HepG2 (cell line): ENCODE results near the gene SERPINB6. TPM values are rescaled to one million over a fixed set of nuclear protein-coding genes. Genes with fewer than 3 reads are reported as not detected.
"Not testable (repeated sequence)": the region's sequence is repeated elsewhere in the genome, so short reads cannot be mapped to it uniquely, and the experiment has no call there.

ENCODE experiments used
- ATAC-seq: fragments of 200-7000 bp; cut with Tn5 transposase; 3 replicates; pipeline ENCODE4 v1.9.1; 2020; ENCODE audit warnings: mild to moderate bottlenecking, moderate library complexity
- BruUV-seq: library from RNA; stranded (reverse); fragments of 400-500 nt; replicated peaks from 2 replicates; lab custom pipeline; 2021; lab: Mats Ljungman, UMichigan
- CTCF ChIA-PET: fragments of 300-600 bp; formaldehyde crosslinking; extraction: SDS; loops from one replicate; lab custom pipeline; 2021; ENCODE audit warnings: low total read pairs, inconsistent platforms, low intra/inter-chr PET ratio; lab: Yijun Ruan, JAX
- POLR2A ChIA-PET: fragments of 350-600 bp; sonication (Branson Sonifier 250); formaldehyde crosslinking; loops from one replicate; lab custom pipeline; 2020; ENCODE audit warnings: antibody characterized with exemption, inconsistent platforms; lab: Yijun Ruan, JAX
- DNase-seq: peaks from one replicate; pipeline ENCODE4 v3.0.0-alpha.2; 2015; ENCODE audit warnings: low spot score
- FAIRE-seq: peaks from 3 replicates; lab custom pipeline; 2011; peaks lifted over from hg19 to GRCh38; lab: Jason Lieb, UNC
- H2AFZ ChIP-seq: one replicate; pipeline ENCODE4 v1.6.1; 2011; ENCODE audit warnings: low read length, inconsistent platforms
- H3K27ac ChIP-seq: fragments of 300-600 bp; 3 replicates; pipeline ENCODE4 v1.8.0; 2011; ENCODE audit warnings: mixed run types, mild to moderate bottlenecking, mixed read lengths, low read length, inconsistent platforms; ENCODE audit not compliant: insufficient read depth; ENCODE audit errors: extremely low read length
- H3K27me3 ChIP-seq, 2 experiments: fragments of 200-600 bp in 1 of 2; 2 replicates in 1 of 2; 3 replicates in 1 of 2; pipeline versions ENCODE4 v1.6.0 to v1.8.0; 2011; ENCODE audit warnings: low read length in 2 of 2, mild to moderate bottlenecking in 2 of 2, moderate library complexity in 2 of 2, inconsistent platforms in 1 of 2; ENCODE audit not compliant: insufficient read depth in 2 of 2, control insufficient read depth in 1 of 2
- H3K36me3 ChIP-seq, 2 experiments: fragments of 200-600 bp in 1 of 2; replicated peaks in 1 of 2; 2 replicates in 1 of 2; 3 replicates in 1 of 2; pipeline versions ENCODE4 v1.5.1 to v1.8.0; 2011; ENCODE audit warnings: low read length in 2 of 2, inconsistent platforms in 1 of 2; ENCODE audit not compliant: insufficient read depth in 2 of 2, control insufficient read depth in 1 of 2
- H3K4me1 ChIP-seq: 2 replicates; pipeline ENCODE4 v1.5.1; 2012; ENCODE audit warnings: low read length, inconsistent platforms; ENCODE audit not compliant: insufficient read depth
- H3K4me2 ChIP-seq: 2 replicates; pipeline ENCODE4 v1.6.0; 2011; ENCODE audit warnings: low read depth, low read length, inconsistent platforms
- H3K4me3 ChIP-seq, 3 experiments: fragments of 200-600 bp in 1 of 3; sonication (generic), shearing (Covaris generic) in 1 of 3; replicated peaks in 1 of 3; 2 replicates each; pipeline ENCODE4 v1.5.1; 2011 to 2016; ENCODE audit warnings: low read length in 3 of 3, inconsistent platforms in 2 of 3, low read depth in 2 of 3, mild to moderate bottlenecking in 2 of 3, control low read depth in 1 of 3, mixed read lengths in 1 of 3; ENCODE audit not compliant: insufficient read depth in 1 of 3
- H3K79me2 ChIP-seq: one replicate; pipeline ENCODE4 v1.6.1; 2011; ENCODE audit warnings: low read length, inconsistent platforms; ENCODE audit not compliant: insufficient read depth
- H3K9ac ChIP-seq: 2 replicates; pipeline ENCODE4 v1.6.0; 2011; ENCODE audit warnings: mild to moderate bottlenecking, low read depth, low read length, inconsistent platforms; ENCODE audit not compliant: insufficient read depth
- H3K9me3 ChIP-seq: 2 replicates; pipeline ENCODE4 v1.5.1; 2012; ENCODE audit warnings: mild to moderate bottlenecking, low read length
- H4K20me1 ChIP-seq: 2 replicates; pipeline ENCODE4 v1.6.0; 2011; ENCODE audit warnings: inconsistent platforms, mild to moderate bottlenecking, low read length, moderate library complexity; ENCODE audit not compliant: insufficient read depth
- RBAK ChIP-seq: sonication (generic); formaldehyde crosslinking; IDR thresholded peaks from 2 replicates; pipeline ENCODE4 v1.5.1; 2020; ENCODE audit warnings: mild to moderate bottlenecking, missing genetic modification reagents
- ZNF121 ChIP-seq: sonication (generic); formaldehyde crosslinking; IDR thresholded peaks from 2 replicates; pipeline ENCODE4 v1.5.0; 2020; ENCODE audit warnings: mild to moderate bottlenecking, missing genetic modification reagents
- WGBS: methylation state at CpG from one replicate; pipeline ENCODE4 v1.1.6; 2017; ENCODE audit warnings: low lambda C conversion rate; 5-methylcytosine and 5-hydroxymethylcytosine counted together
- in situ Hi-C: cut with HindIII; loops from 2 replicates; pipeline ENCODE4 v1.10.0; 2017; ENCODE audit warnings: low pct_unique_long_range_greater_than_20kb; ENCODE audit not compliant: extremely low pct_ligation_motif_present
- intact Hi-C: fragments of 100-400 bp; cut with micrococcal nuclease; formaldehyde crosslinking; loops from one replicate; pipeline ENCODE4 v1.10.0; 2022; ENCODE audit not compliant: unreplicated experiment
- polyA plus RNA-seq, 8 experiments: library from polyadenylated mRNA; depleted of rRNA in 3 of 8; stranded (reverse) in 7 of 8; unstranded in 1 of 8; fragments of >200 nt; fragmentation: Illumina TruSeq in 4 of 8; extraction: Trizol in 4 of 8; gene quantifications; 2 replicates each; pipeline versions ENCODE4 v1.2.1 to v1.2.3, GENCODE V29; 2011 to 2016; ENCODE audit warnings: low read depth in 4 of 8, missing spikeins in 1 of 8, mixed read lengths in 1 of 8; ENCODE audit not compliant: insufficient read depth in 1 of 8
- total RNA-seq, 5 experiments: library from RNA; depleted of rRNA; stranded (reverse); fragments of >200 nt; fragmentation: Illumina TruSeq; extraction: Trizol; gene quantifications; 2 replicates each; pipeline ENCODE4 v1.2.3, GENCODE V29; 2016; ENCODE audit warnings: low read depth in 1 of 5
- TF ChIP-seq, protein P1 (sequence below): sonication (generic); formaldehyde crosslinking; IDR thresholded peaks from 2 replicates; pipeline ENCODE4 v1.8.0; 2022; ENCODE audit warnings: missing genetic modification reagents, mild to moderate bottlenecking, borderline replicate concordance

The SERPINB6 gene
- total and polyA plus RNA-seq, 2 of the 13 experiments (the other 11 are each of a cell fraction or from before 2014, with no cell fraction given): 38.2 to 61.3 TPM

DNA sequence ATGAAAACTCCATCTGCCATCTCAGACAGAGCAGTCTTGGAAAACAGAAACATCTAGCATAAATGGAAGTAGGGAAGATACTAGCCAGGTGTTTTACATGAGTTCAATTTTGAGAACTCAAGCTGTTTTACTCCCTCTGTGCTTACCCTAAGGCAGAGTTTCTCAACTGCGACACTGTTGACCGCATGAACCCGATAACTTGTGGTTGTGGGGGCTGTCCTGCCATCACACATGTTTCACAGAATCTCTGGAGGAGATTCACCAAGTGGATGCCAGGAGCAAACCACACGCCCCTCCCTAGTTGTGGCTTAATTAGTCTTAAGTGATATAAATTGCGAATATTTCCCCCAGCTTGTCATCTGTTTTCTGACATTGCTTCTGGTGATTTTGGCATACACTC, 2.3 kb upstream of the SERPINB6 start (continued):
- no peak for TF ChIP-seq ZNF121
- TF ChIP-seq, protein P1, sequence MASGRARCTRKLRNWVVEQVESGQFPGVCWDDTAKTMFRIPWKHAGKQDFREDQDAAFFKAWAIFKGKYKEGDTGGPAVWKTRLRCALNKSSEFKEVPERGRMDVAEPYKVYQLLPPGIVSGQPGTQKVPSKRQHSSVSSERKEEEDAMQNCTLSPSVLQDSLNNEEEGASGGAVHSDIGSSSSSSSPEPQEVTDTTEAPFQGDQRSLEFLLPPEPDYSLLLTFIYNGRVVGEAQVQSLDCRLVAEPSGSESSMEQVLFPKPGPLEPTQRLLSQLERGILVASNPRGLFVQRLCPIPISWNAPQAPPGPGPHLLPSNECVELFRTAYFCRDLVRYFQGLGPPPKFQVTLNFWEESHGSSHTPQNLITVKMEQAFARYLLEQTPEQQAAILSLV: no peak
- no peak for TF ChIP-seq RBAK (CRISPR knock-in tag)

DNA sequence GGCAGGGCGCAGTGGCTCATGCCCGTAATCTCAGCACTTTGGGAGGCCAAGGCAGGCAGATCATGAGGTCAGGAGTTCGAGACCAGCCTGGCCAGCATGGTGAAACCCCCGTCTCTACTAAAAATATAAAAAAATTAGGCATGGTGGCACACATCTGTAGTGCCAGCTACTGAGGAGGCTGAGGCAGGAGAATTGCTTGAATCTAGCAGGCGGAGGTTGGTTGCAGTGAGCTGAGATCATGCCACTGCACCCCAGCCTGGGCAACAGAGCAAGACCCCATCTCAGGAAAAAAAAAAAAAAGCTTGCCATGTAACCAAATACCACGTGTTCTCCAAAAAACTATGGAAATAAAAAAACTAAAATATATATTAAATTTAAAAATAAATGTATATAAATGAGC, 1.8 kb upstream of the SERPINB6 start:
- H3K79me2 ChIP-seq, CTCF ChIA-PET, FAIRE-seq, intact Hi-C loops, DNase-seq, H3K4me2 ChIP-seq, H3K9me3 ChIP-seq, H3K27me3 ChIP-seq, H3K4me3 ChIP-seq, H3K9ac ChIP-seq, ATAC-seq, H2AFZ ChIP-seq, in situ Hi-C loops, H4K20me1 ChIP-seq, H3K27ac ChIP-seq, H3K36me3 ChIP-seq, BruUV-seq: not testable (repeated sequence)
- peaks cover 58% of the 10 kb centered on the region for H3K4me1 ChIP-seq
- TF ChIP-seq ZNF121: peak; percentile 45; the same call in 1 of the 2 replicates
- WGBS: 85% methylated on average over 6 of the region's 6 CpGs
- POLR2A ChIA-PET: interaction anchor here (2.6 kb wide), 1 partner anchor 15 kb away, joined by 11 read pairs; no protein-coding TSS in a partner anchor

DNA sequence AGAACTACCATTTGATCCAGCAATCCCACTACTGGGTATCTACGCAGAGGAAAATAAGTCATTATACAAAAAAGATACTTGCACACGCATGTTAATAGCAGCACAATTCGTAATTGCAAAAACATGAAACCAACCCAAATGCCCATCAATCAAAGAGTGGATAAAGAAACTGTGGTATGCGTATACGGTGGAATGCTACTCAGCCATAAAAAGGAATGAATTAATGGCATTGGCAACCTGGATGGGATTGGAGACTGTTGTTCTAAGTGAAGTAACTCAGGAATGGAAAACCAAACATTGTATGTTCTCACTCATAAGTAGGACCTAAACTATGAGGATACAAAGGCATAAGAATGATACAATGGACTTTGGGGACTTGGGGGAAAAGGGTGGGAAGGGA, 1.3 kb upstream of the SERPINB6 start:
- H3K9me3 ChIP-seq, in situ Hi-C loops, BruUV-seq, H3K4me2 ChIP-seq, H2AFZ ChIP-seq, ATAC-seq, H3K27ac ChIP-seq, FAIRE-seq, H4K20me1 ChIP-seq, H3K4me3 ChIP-seq, CTCF ChIA-PET, intact Hi-C loops, H3K79me2 ChIP-seq, H3K27me3 ChIP-seq, H3K9ac ChIP-seq, DNase-seq, H3K36me3 ChIP-seq: not testable (repeated sequence)
- 97% methylated on average over 5 of the region's 5 CpGs for WGBS
- H3K4me1 ChIP-seq: peaks cover 58% of the 10 kb centered on the region
- POLR2A ChIA-PET: interaction anchor here (0.9 to 1.7 kb wide), 6 partner anchors 12 to 81 kb away, joined by 4 to 25 read pairs (median 7); no protein-coding TSS in a partner anchor
